ENCODE measurements around the gene ZNF789.
A peak's percentile ranks its signal among the peaks of the same experiment; 100 is the strongest.

The ZNF789 gene

DNA sequence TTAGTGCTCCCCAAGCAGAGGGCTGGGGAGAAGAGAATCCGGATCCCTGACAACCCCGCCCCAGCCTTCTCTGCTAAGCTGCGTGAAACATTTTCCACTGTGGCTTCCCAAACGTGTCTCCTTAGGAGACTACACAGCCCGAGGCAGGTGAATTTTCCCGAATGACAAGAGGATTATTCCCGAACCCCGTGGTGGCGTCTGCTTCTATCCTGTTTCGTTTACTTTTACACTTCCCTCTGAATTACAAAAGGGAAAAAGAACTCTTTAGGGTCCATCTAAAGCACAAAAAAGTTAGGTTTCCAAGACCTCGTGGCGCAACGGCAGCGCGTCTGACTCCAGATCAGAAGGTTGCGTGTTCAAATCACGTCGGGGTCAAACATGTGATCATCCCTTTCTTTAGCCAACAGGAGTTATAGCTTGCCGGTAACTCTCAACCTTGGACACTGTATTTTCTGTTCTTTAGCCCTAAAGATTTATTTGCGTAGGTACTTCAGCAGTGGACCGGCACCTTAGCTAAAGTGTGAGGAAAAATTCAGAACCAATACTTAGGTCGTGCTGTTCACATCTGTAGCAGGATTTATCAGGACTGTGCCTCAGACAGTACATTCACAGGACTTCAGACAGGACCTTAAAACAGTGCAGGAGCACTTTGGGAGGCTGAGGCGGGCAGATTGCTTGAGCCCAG lies 3.2 kb upstream of the ZNF789 start:
- H3K4me3 ChIP-seq (ENCODE audit: low read length): no peak overlapping the region
- TF ChIP-seq, protein P1, sequence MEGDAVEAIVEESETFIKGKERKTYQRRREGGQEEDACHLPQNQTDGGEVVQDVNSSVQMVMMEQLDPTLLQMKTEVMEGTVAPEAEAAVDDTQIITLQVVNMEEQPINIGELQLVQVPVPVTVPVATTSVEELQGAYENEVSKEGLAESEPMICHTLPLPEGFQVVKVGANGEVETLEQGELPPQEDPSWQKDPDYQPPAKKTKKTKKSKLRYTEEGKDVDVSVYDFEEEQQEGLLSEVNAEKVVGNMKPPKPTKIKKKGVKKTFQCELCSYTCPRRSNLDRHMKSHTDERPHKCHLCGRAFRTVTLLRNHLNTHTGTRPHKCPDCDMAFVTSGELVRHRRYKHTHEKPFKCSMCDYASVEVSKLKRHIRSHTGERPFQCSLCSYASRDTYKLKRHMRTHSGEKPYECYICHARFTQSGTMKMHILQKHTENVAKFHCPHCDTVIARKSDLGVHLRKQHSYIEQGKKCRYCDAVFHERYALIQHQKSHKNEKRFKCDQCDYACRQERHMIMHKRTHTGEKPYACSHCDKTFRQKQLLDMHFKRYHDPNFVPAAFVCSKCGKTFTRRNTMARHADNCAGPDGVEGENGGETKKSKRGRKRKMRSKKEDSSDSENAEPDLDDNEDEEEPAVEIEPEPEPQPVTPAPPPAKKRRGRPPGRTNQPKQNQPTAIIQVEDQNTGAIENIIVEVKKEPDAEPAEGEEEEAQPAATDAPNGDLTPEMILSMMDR (IDR thresholded peaks at IDR 0.05; ENCODE audit: insufficient read depth, low read depth, low read length, missing control alignments): no peak
- DNase-seq (ENCODE audit: low read depth): no peak

DNA sequence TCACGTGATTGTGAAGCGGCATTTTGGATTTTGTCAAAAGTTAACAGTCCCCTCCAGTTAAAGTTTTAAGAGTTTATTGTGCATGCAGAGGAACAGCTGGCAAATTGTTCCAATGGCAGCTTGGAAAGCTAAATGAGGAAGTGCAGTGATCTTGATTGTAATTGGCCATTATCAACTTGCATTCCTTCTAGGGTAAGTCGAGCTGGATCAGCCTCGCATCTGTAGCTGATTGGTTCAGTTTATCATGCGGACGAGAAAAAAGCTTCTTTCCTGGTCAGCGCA lies 566 bp downstream of the ZNF789 start:
- TF ChIP-seq, protein P1 (IDR thresholded peaks at IDR 0.05; ENCODE audit: insufficient read depth, low read depth, low read length, missing control alignments): no peak
- DNase-seq (ENCODE audit: low read depth): peak; percentile 82
- H3K4me3 ChIP-seq (ENCODE audit: low read length): peak overlapping the region; percentile 55

DNA sequence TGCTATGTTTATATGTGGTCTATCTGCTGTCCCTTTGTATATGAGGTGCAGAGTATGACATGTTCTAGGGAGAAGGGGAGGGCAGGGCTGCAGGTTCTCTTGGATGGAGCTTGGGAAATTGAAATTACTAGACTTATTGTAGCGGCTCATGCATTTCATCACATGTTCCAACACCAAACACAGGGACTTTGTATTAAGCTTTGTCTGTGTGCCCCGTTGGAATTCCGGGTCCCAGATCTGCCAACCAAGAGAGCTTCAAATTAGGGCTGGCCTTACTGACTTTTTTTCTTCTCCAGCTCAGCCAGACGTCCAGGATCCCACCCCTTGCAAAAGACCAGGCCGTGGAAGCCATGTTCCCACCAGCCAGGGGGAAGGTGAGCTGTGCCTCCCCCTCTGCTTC lies 3.4 kb downstream of the ZNF789 start:
- no peak for DNase-seq (ENCODE audit: low read depth)
- TF ChIP-seq, protein P1 (IDR thresholded peaks at IDR 0.05; ENCODE audit: insufficient read depth, low read depth, low read length, missing control alignments): no peak
- H3K4me3 ChIP-seq (ENCODE audit: low read length): no peak overlapping the region

DNA sequence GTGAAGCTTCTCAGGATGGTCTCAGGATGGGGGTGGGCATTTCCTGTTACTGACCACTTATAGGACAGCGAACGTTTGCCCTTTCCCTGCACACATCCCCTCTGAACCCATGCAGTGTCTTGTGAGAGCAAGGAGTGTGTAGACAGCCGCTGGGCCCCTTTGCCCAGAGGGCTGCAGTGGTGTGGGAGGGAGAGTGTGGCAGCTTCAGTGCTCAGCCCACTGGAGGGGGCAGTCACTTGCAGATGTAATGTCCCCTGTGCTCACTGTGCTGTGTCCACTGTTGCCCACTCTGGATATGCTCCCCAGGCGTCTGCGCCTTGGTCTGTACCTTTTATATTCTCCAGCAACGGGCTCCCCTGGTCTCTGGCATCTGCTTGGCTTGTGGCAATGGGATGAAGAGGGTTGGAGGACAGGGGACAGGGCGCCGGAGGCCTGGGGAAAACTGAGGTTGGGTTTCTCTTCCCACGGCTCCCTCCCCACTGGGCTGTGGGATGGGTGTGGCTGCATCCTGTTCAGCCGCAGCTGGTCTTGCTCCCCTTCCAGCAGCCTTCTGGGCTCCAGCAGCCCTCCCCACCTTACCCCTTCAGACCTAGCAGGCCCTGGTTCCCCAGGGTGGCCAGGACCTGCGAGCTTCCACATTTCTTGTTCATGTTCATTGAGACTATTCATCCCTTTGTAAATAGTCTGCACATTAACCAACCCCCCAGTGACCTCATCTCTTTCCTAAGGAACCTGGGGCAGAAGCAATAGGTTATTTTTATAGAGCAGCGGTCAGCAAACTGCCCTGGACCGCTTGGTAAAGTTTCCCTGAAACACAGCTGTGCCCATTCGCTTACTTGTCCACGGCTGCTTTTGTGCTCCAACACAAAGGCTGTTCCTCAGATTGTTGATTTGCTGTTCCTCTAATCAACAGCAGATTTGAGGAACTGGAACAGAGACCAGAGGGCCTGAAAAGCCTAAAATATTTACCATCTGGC lies 6.1 kb downstream of the ZNF789 start:
- DNase-seq (ENCODE audit: low read depth): no peak
- TF ChIP-seq, protein P1 (IDR thresholded peaks at IDR 0.05; ENCODE audit: insufficient read depth, low read depth, low read length, missing control alignments): no peak
- no peak overlapping the region for H3K4me3 ChIP-seq (ENCODE audit: low read length)

DNA sequence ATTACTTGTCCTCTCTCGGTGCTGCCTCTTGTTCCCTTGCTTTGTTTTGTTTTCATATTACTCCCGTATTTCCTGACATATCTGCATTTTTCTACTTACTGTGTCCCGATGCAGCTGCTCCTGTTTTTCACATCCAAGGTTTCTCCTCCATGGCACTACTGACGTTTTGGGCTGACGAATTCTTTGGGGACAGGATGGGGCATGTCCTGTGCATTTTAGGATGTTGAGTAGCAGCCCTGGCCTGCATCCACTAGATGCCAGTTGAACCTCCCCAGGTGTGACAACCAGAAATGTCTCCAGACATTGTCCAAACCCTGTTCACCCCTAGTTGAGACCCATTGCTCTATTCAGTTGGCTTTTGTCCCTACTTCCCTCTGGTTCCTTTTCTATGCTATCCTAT lies 12.4 kb downstream of the ZNF789 start:
- peak; percentile 74 for DNase-seq (ENCODE audit: low read depth)
- TF ChIP-seq, protein P1 (IDR thresholded peaks at IDR 0.05; ENCODE audit: insufficient read depth, low read depth, low read length, missing control alignments): no peak
- H3K4me3 ChIP-seq (ENCODE audit: low read length): no peak overlapping the region

DNA sequence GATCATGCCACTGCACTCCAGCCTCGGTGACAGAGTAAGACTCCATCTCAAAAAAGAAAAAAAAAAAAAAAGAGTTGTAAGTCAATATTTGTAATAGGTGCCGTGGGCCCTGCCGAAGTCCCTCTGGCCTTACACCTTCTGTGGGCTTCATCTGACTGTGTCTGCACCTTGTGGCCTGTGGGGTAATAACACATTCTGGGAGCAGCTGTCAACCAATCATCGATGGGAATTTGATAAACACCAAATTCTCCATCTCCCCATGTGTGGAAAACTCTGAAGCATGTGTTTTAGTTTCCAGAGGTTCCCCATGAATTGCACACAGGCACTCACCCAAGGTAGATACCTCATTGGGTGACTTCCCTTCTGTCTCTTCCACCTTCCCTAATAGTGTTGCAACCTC lies 16.5 kb downstream of the ZNF789 start:
- H3K4me3 ChIP-seq (ENCODE audit: low read length): no peak overlapping the region
- TF ChIP-seq, protein P1 (IDR thresholded peaks at IDR 0.05; ENCODE audit: insufficient read depth, low read depth, low read length, missing control alignments): no peak
- DNase-seq (ENCODE audit: low read depth): no peak
